Fibroblast of mammary gland (primary cell): Measurements from ENCODE around the gene DOCK2.

ENCODE experiments used
- DNase-seq: peaks from one replicate; pipeline ENCODE4 v3.0.0-alpha.2; 2010; ENCODE audit warnings: low read depth
- H3K4me3 ChIP-seq: 2 replicates; pipeline ENCODE4 v1.5.1; 2011; ENCODE audit warnings: low read depth, mild to moderate bottlenecking, low read length, moderate library complexity; ENCODE audit not compliant: control insufficient read depth
- CTCF ChIP-seq: conservative IDR thresholded peaks from 2 replicates; pipeline ENCODE4 v1.5.1; 2011; ENCODE audit warnings: low read depth, low read length, inconsistent platforms; ENCODE audit not compliant: control insufficient read depth, insufficient read depth

The DOCK2 gene

GRCh38 chr5:169798906-169799660 lies 162.0 kb downstream of the DOCK2 start:
- TF ChIP-seq CTCF = no peak
- no peak for DNase-seq
- no peak overlapping the region for H3K4me3 ChIP-seq

DNA sequence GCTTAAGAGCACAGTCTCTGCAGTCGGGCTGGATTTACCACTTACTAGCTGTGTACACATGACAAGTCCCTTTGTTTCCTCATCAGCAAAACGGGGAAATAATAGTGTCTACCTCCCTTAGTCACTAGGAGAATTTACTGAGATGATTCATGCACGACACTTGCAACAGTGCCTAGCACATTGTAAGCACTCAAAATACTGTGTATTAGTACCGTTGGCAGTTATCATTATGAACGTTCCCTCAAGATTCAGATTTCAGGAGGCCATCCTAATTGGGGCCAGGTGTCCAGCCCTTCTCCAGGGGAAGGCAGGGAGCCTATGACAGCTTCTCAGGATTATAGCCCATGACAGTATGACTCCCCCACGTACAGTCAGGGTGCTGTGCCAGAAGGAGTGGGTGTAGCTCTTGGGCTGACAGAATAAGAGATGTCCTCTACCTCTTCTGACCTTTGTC lies 164.3 kb downstream of the DOCK2 start:
- TF ChIP-seq CTCF = no peak
- H3K4me3 ChIP-seq = no peak overlapping the region
- peak; percentile 95 for DNase-seq

GRCh38 chr5:169801781-169802180 lies 164.7 kb downstream of the DOCK2 start:
- H3K4me3 ChIP-seq = no peak overlapping the region
- TF ChIP-seq CTCF = no peak
- DNase-seq = peak; percentile 64

- DNase-seq = peak; percentile 100
- H3K4me3 ChIP-seq = no peak overlapping the region
- TF ChIP-seq CTCF = no peak
These were observed 166.3 kb downstream of the DOCK2 start for GRCh38 chr5:169803077-169803981.

- no peak for TF ChIP-seq CTCF
- H3K4me3 ChIP-seq = no peak overlapping the region
- DNase-seq = peak; percentile 82
These were observed 167.8 kb downstream of the DOCK2 start for GRCh38 chr5:169804861-169805260.

- no peak for TF ChIP-seq CTCF
- no peak overlapping the region for H3K4me3 ChIP-seq
- DNase-seq = peak; percentile 88
These were observed 168.5 kb downstream of the DOCK2 start for GRCh38 chr5:169805527-169805934.
